ENCODE measurements around the gene TBC1D2.

Gene TBC1D2

GRCh38 chr9:98263080-98263479 lies 7.6 kb upstream of the TBC1D2 start:
- Histone ChIP-seq H3K27ac (no peak overlapping the region), H3K4me1 (ENCODE audit: control insufficient read depth in 1 of 2, insufficient read depth in 1 of 2, low read depth in 1 of 2, low read length in 1 of 2) (no peaks in the 10 kb centered on the region), H3K36me3 (no peaks in the 10 kb centered on the region), H3K4me3 (ENCODE audit: low read depth in 1 of 2, low read length in 1 of 2) (no peak overlapping the region), H3K27me3 (no peaks in the 10 kb centered on the region), H3K9me3 (no peaks in the 10 kb centered on the region)
- TF ChIP-seq CTCF (IDR thresholded peaks at IDR 0.05): no peak

- H3K4me1 ChIP-seq (ENCODE audit: control insufficient read depth in 1 of 2, insufficient read depth in 1 of 2, low read depth in 1 of 2, low read length in 1 of 2): peaks cover 0 to 2% of the 10 kb centered on the region in 2 experiments
- no peaks in the 10 kb centered on the region for H3K27me3 ChIP-seq
- no peak overlapping the region for H3K4me3 ChIP-seq (ENCODE audit: low read depth in 1 of 2, low read length in 1 of 2)
- H3K27ac ChIP-seq: no peak overlapping the region
- H3K9me3 ChIP-seq: no peaks in the 10 kb centered on the region
- no peaks in the 10 kb centered on the region for H3K36me3 ChIP-seq
- no peak for TF ChIP-seq CTCF (IDR thresholded peaks at IDR 0.05)
These were observed 6.6 kb upstream of the TBC1D2 start for GRCh38 chr9:98262056-98262455.

- Histone ChIP-seq H3K4me1 (ENCODE audit: control insufficient read depth in 1 of 2, insufficient read depth in 1 of 2, low read depth in 1 of 2, low read length in 1 of 2) (peaks cover 13 to 14% of the 10 kb centered on the region in 2 experiments), H3K4me3 (ENCODE audit: low read depth in 1 of 2, low read length in 1 of 2) (no peak overlapping the region), H3K36me3 (no peaks in the 10 kb centered on the region), H3K27ac (no peak overlapping the region), H3K27me3 (no peaks in the 10 kb centered on the region), H3K9me3 (no peaks in the 10 kb centered on the region)
- TF ChIP-seq CTCF (IDR thresholded peaks at IDR 0.05): no peak
These were observed 5.2 kb upstream of the TBC1D2 start for GRCh38 chr9:98260635-98261034.

- no peak overlapping the region for H3K27ac ChIP-seq
- TF ChIP-seq CTCF (IDR thresholded peaks at IDR 0.05): no peak
These were observed 4.3 kb upstream of the TBC1D2 start for GRCh38 chr9:98259791-98260190.

GRCh38 chr9:98256756-98257155 lies 1.3 kb upstream of the TBC1D2 start:
- Histone ChIP-seq H3K9me3 (no peaks in the 10 kb centered on the region), H3K4me3 (ENCODE audit: low read depth in 1 of 2, low read length in 1 of 2) (peak overlapping the region; percentile 85 to 96), H3K27ac (peak overlapping the region; percentile 91), H3K4me1 (ENCODE audit: control insufficient read depth in 1 of 2, insufficient read depth in 1 of 2, low read depth in 1 of 2, low read length in 1 of 2) (peaks cover 49% of the 10 kb centered on the region in 2 experiments), H3K27me3 (no peaks in the 10 kb centered on the region), H3K36me3 (no peaks in the 10 kb centered on the region)
- no peak for TF ChIP-seq CTCF (IDR thresholded peaks at IDR 0.05)

More at GRCh38 chr9:98259791-98260190, 4.3 kb upstream of the TBC1D2 start:
- Histone ChIP-seq H3K27me3 (no peaks in the 10 kb centered on the region), H3K4me3 (ENCODE audit: low read depth in 1 of 2, low read length in 1 of 2) (no peak overlapping the region), H3K36me3 (no peaks in the 10 kb centered on the region), H3K4me1 (ENCODE audit: control insufficient read depth in 1 of 2, insufficient read depth in 1 of 2, low read depth in 1 of 2, low read length in 1 of 2) (peaks cover 19% of the 10 kb centered on the region in 2 experiments), H3K9me3 (no peaks in the 10 kb centered on the region)

Data from neutrophil (primary cell).